ENCODE results near the gene PNPLA2. TPM values are rescaled to one million over a fixed set of nuclear protein-coding genes. Genes with fewer than 3 reads are reported as not detected.

PNPLA2 gene
- total RNA-seq, 4 donors from 2014 or later, result 16.9 to 96.2 (median 37.1) TPM

DNA sequence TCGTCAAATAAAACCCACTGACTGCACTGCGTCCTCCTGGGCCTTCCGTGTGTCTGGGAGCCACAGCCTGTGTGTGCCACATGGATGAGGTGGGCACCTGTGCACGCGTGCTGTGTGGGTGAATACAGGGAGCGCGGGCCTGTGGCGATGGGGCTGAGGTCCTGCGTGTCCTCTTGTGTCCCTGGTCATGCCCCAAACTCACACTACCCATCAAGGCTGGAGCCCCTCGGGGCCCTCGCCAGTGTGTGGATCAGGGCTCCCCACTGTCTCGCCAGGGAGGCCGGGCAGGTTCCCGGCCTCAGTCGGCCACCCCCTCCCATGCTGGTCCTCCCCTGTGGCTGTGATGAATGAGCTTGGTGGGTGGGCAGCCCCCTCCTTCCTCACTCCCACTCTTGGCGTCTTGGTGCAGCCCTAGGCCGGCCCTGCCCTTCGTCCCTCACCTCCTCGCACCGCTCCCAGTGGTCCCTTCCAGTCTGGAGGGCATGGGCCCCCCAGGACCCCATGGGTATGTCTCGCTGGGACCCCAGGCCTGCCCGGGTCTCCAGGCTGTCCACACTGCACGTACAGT is 13.3 kb downstream of the PNPLA2 start:
- no peaks in the 10 kb centered on the region for H3K9me3 ChIP-seq
- H3K27me3 ChIP-seq, result peaks cover 8 to 24% of the 10 kb centered on the region in 2 donors
- DNase-seq, result no peak
- peak overlapping the region; percentile 81 to 82 for H3K27ac ChIP-seq
- H3K4me3 ChIP-seq, result peak overlapping the region; percentile 33 to 64
- no peak for TF ChIP-seq POLR2A (IDR thresholded peaks at IDR 0.05)
- no peak for TF ChIP-seq CTCF (IDR thresholded peaks at IDR 0.05)
- intact Hi-C loops (cut with DNase I; ENCODE audit: low total_unique reads), result no loop called here
- peaks cover 0 to 63% of the 10 kb centered on the region in 2 donors for H3K4me1 ChIP-seq
- H3K36me3 ChIP-seq, result no peaks in the 10 kb centered on the region

DNA sequence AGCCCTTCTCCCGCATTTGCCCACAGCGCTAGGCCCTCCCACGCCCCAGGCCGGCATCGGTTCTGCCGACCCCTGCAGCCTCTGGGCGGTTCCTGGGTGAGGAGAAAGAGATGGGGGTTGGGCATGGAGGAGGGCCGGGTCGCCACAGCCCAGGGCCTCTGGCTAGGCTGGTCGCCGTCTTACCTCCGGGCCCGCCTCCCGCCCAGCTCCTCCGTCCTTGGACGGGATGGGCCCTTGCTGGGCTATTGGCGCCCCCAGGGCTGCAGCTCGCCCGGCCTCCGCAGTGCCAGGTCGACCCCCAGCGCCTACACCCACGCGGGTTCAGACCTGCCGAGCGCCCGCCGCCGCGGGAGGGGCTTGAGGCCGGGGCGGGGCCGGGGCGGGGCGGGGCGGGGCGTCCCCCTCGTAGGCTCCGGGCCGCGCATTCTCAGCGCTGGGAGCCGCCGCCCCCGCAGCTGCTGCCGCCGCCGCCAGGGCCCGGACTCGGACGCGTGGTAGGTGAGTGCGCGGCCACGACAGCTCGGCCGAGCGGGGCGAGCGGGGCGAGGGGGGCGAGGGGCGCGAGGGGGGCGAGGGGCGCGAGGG is 13.9 kb downstream of the PNPLA2 start, which contains the start of gene CD151:
Gene CD151, plus strand, starts transcription at position 424 of the 585 bp plus-strand sequence. CDS start 3,118 bp downstream, outside the sequence.
- H3K4me3 ChIP-seq, result peak within 1 kb of the TSS; percentile 61 to 64
- H3K27ac ChIP-seq, result peak within 1 kb of the TSS; percentile 81 to 82
- no peak for DNase-seq
- no peaks in the 10 kb centered on the region for H3K36me3 ChIP-seq
- H3K27me3 ChIP-seq, result peaks cover 3 to 24% of the 10 kb centered on the region in 2 donors
- TF ChIP-seq CTCF (IDR thresholded peaks at IDR 0.05) (peak in 2 of 4 experiments; percentile 43 to 48), POLR2A (IDR thresholded peaks at IDR 0.05) (no peak)
- no peaks in the 10 kb centered on the region for H3K9me3 ChIP-seq
- H3K4me1 ChIP-seq, result peaks cover 0 to 57% of the 10 kb centered on the region in 2 donors
- intact Hi-C loops (cut with DNase I; ENCODE audit: low total_unique reads), result no loop called here

GRCh38 chr11:833114-833791 is 14.5 kb downstream of the PNPLA2 start:
- H3K4me3 ChIP-seq, result peak overlapping the region; percentile 61 to 64
- H3K4me1 ChIP-seq, result peaks cover 0 to 57% of the 10 kb centered on the region in 2 donors
- peaks cover 0 to 24% of the 10 kb centered on the region in 2 donors for H3K27me3 ChIP-seq
- no peaks in the 10 kb centered on the region for H3K9me3 ChIP-seq
- peak overlapping the region; percentile 81 to 82 for H3K27ac ChIP-seq
- DNase-seq, result peak in 1 of 2 donors; percentile 65
- H3K36me3 ChIP-seq, result no peaks in the 10 kb centered on the region
- TF ChIP-seq CTCF (IDR thresholded peaks at IDR 0.05), result no peak
- TF ChIP-seq POLR2A (IDR thresholded peaks at IDR 0.05), result peak in 1 of 2 donors; percentile 48
- intact Hi-C loops (cut with DNase I; ENCODE audit: low total_unique reads), result no loop called here

GRCh38 chr11:833849-834311 is 15.2 kb downstream of the PNPLA2 start:
- peaks cover 0 to 54% of the 10 kb centered on the region in 2 donors for H3K4me1 ChIP-seq
- intact Hi-C loops (cut with DNase I; ENCODE audit: low total_unique reads), result no loop called here
- H3K27ac ChIP-seq, result peak overlapping the region; percentile 81 to 82
- H3K4me3 ChIP-seq, result peak overlapping the region; percentile 61 to 64
- no peaks in the 10 kb centered on the region for H3K36me3 ChIP-seq
- no peak for DNase-seq
- peaks cover 0 to 18% of the 10 kb centered on the region in 2 donors for H3K27me3 ChIP-seq
- no peaks in the 10 kb centered on the region for H3K9me3 ChIP-seq
- TF ChIP-seq CTCF (IDR thresholded peaks at IDR 0.05) (no peak), POLR2A (IDR thresholded peaks at IDR 0.05) (no peak)

All from uterus (tissue), 4 donors.